Progenitor cell of endocrine pancreas (in vitro differentiated cells): ENCODE results near the gene TACC2. TPM values are rescaled to one million over a fixed set of nuclear protein-coding genes. Genes with fewer than 3 reads are reported as not detected.
"Not testable (repeated sequence)": the region's sequence is repeated elsewhere in the genome, so short reads cannot be mapped to it uniquely, and the experiment has no call there.

Experiments
- DNase-seq: peaks from one replicate; pipeline ENCODE4 v3.0.0; 2021; ENCODE audit warnings: low spot score; ENCODE audit not compliant: unreplicated experiment
- H3K27ac Mint-ChIP-seq: 2 replicates; pipeline ENCODE4 v1.8.0; 2021; ENCODE audit warnings: mild to moderate bottlenecking, moderate library complexity, mixed read lengths
- H3K27me3 Mint-ChIP-seq: 2 replicates; pipeline ENCODE4 v1.8.0; 2021; ENCODE audit warnings: mixed read lengths
- H3K36me3 Mint-ChIP-seq: 2 replicates; pipeline ENCODE4 v1.8.0; 2022; ENCODE audit warnings: mixed read lengths; ENCODE audit not compliant: insufficient read depth
- H3K4me1 Mint-ChIP-seq: 2 replicates; pipeline ENCODE4 v1.8.0; 2021; ENCODE audit warnings: low read depth, mixed read lengths
- H3K4me3 Mint-ChIP-seq: 2 replicates; pipeline ENCODE4 v1.8.0; 2021; ENCODE audit warnings: low read depth, mild to moderate bottlenecking, moderate library complexity, mixed read lengths
- H3K9me3 Mint-ChIP-seq: 2 replicates; pipeline ENCODE4 v1.8.0; 2021; ENCODE audit warnings: low read depth, mixed read lengths
- total RNA-seq: library from RNA; stranded (reverse); gene quantifications from 2 replicates; pipeline ENCODE4 v1.2.1, GENCODE V29; 2021
- TF ChIP-seq, protein P1 (sequence below): fragments of 200-600 bp; sonication (generic); IDR thresholded peaks from one replicate; pipeline ENCODE4 v1.5.0; 2021; ENCODE audit warnings: antibody characterized with exemption, mild to moderate bottlenecking; ENCODE audit not compliant: unreplicated experiment

TACC2 gene
- total RNA-seq, 1 donor from 2014 or later, result 60.4 TPM

DNA sequence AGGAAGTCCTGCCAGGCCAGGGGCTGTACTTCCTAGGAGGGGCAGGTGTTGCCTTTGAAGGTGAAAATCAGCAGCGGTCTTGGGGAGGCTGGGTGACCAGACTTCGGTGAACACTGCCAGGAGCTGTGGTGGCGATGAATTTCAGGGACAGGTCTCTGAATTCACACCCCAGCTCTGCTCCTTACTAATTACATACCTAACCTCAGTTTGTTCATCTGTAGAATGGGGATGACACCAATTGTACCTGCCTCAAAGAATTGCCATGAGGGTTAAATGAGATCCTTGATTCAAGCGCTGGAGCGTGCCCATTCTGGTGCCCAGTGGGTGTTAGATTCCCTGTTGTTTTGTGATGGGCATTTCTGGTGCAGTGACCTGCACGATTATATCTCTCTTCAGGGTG is 102.8 kb downstream of the TACC2 start:
- Mint-ChIP-seq H3K9me3 (no peaks in the 10 kb centered on the region), H3K27me3 (no peaks in the 10 kb centered on the region), H3K4me1 (no peaks in the 10 kb centered on the region), H3K27ac (no peak overlapping the region), H3K4me3 (no peak overlapping the region), H3K36me3 (no peaks in the 10 kb centered on the region)
- TF ChIP-seq, protein P1, sequence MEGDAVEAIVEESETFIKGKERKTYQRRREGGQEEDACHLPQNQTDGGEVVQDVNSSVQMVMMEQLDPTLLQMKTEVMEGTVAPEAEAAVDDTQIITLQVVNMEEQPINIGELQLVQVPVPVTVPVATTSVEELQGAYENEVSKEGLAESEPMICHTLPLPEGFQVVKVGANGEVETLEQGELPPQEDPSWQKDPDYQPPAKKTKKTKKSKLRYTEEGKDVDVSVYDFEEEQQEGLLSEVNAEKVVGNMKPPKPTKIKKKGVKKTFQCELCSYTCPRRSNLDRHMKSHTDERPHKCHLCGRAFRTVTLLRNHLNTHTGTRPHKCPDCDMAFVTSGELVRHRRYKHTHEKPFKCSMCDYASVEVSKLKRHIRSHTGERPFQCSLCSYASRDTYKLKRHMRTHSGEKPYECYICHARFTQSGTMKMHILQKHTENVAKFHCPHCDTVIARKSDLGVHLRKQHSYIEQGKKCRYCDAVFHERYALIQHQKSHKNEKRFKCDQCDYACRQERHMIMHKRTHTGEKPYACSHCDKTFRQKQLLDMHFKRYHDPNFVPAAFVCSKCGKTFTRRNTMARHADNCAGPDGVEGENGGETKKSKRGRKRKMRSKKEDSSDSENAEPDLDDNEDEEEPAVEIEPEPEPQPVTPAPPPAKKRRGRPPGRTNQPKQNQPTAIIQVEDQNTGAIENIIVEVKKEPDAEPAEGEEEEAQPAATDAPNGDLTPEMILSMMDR, result no peak
- no peak for DNase-seq

- TF ChIP-seq, protein P1, result no peak
- H3K4me3 Mint-ChIP-seq, result no peak overlapping the region
- no peaks in the 10 kb centered on the region for H3K36me3 Mint-ChIP-seq
- no peaks in the 10 kb centered on the region for H3K9me3 Mint-ChIP-seq
- H3K27me3 Mint-ChIP-seq, result no peaks in the 10 kb centered on the region
- no peaks in the 10 kb centered on the region for H3K4me1 Mint-ChIP-seq
- no peak overlapping the region for H3K27ac Mint-ChIP-seq
- no peak for DNase-seq
Measured at GRCh38 chr10:122093076-122093475, 104.1 kb downstream of the TACC2 start.

- H3K27me3 Mint-ChIP-seq, H3K36me3 Mint-ChIP-seq, DNase-seq, H3K4me1 Mint-ChIP-seq, H3K27ac Mint-ChIP-seq, H3K9me3 Mint-ChIP-seq, H3K4me3 Mint-ChIP-seq: not testable (repeated sequence)
Measured at GRCh38 chr10:122096181-122096580, 107.2 kb downstream of the TACC2 start.

GRCh38 chr10:122096705-122097104 is 107.7 kb downstream of the TACC2 start:
- H3K4me1 Mint-ChIP-seq, result no peaks in the 10 kb centered on the region
- H3K9me3 Mint-ChIP-seq, result no peaks in the 10 kb centered on the region
- TF ChIP-seq, protein P1, result no peak
- peak overlapping the region; percentile 17 for H3K27ac Mint-ChIP-seq
- no peak for DNase-seq
- no peaks in the 10 kb centered on the region for H3K36me3 Mint-ChIP-seq
- H3K27me3 Mint-ChIP-seq, result no peaks in the 10 kb centered on the region
- no peak overlapping the region for H3K4me3 Mint-ChIP-seq

- H3K9me3 Mint-ChIP-seq, result no peaks in the 10 kb centered on the region
- no peaks in the 10 kb centered on the region for H3K27me3 Mint-ChIP-seq
- H3K27ac Mint-ChIP-seq, result no peak overlapping the region
- no peaks in the 10 kb centered on the region for H3K36me3 Mint-ChIP-seq
- TF ChIP-seq, protein P1, result no peak
- no peaks in the 10 kb centered on the region for H3K4me1 Mint-ChIP-seq
- DNase-seq, result no peak
- H3K4me3 Mint-ChIP-seq, result no peak overlapping the region
Measured at GRCh38 chr10:122097935-122098334, 109.0 kb downstream of the TACC2 start.

DNA sequence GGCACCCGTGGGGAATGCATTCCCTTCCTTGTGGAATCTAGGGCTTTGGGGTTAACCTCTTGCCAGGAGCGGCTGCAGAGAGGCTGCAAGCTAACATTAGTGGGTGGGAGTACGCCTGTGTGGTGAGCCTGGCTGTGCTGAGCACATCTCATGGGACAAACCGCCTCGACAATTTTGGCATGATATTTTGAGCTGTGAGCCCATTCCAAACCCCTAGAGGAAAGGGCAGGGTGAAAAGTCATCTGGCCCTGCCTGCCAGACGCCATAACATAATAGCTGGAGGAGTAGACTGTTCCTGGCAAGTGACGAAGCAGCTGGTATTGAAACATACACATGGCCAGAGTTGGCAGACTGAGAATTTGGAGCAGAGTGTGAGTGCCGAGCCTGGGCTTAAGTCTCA is 110.0 kb downstream of the TACC2 start:
- TF ChIP-seq, protein P1, result no peak
- DNase-seq, result no peak
- no peaks in the 10 kb centered on the region for H3K4me1 Mint-ChIP-seq
- H3K9me3 Mint-ChIP-seq, result no peaks in the 10 kb centered on the region
- H3K27ac Mint-ChIP-seq, result no peak overlapping the region
- no peak overlapping the region for H3K4me3 Mint-ChIP-seq
- no peaks in the 10 kb centered on the region for H3K27me3 Mint-ChIP-seq
- H3K36me3 Mint-ChIP-seq, result no peaks in the 10 kb centered on the region
